WTC11 (cell line): ENCODE data around the gene CTNNA2. TPM values are rescaled to one million over a fixed set of nuclear protein-coding genes. Genes with fewer than 3 reads are reported as not detected.
A peak's percentile ranks its signal among the peaks of the same experiment; 100 is the strongest.

Source experiments
- ATAC-seq: fragments of 200-7000 bp; cut with Tn5 transposase; 2 replicates; pipeline ENCODE4 v1.10.0; 2021; ENCODE audit warnings: mild to moderate bottlenecking, moderate library complexity
- CTCF ChIA-PET: fragments of 300-600 bp; sonication (Branson Sonifier 250); formaldehyde crosslinking; loops from one replicate; lab custom pipeline; 2021; ENCODE audit warnings: antibody characterized with exemption; lab: Charles Lee
- POLR2A ChIA-PET: fragments of 350-600 bp; sonication (Branson Sonifier 250); formaldehyde crosslinking; loops from one replicate; lab custom pipeline; 2021; ENCODE audit warnings: antibody characterized with exemption; lab: Charles Lee
- DNase-seq: peaks from one replicate; pipeline ENCODE4 v3.0.0; 2021; ENCODE audit warnings: low spot score
- H3K27ac Mint-ChIP-seq: 2 replicates; pipeline ENCODE4 v1.8.0; 2021; ENCODE audit warnings: mixed read lengths
- H3K27me3 Mint-ChIP-seq: 2 replicates; pipeline ENCODE4 v1.8.0; 2021; ENCODE audit warnings: low read depth, mild to moderate bottlenecking, moderate library complexity, mixed read lengths
- H3K36me3 Mint-ChIP-seq: 2 replicates; pipeline ENCODE4 v1.8.0; 2021; ENCODE audit warnings: mixed read lengths
- H3K4me1 Mint-ChIP-seq: 2 replicates; pipeline ENCODE4 v1.8.0; 2022; ENCODE audit warnings: mixed read lengths
- H3K4me3 Mint-ChIP-seq: 2 replicates; pipeline ENCODE4 v1.8.0; 2021; ENCODE audit warnings: mild to moderate bottlenecking, moderate library complexity, mixed read lengths
- H3K9me3 Mint-ChIP-seq: 2 replicates; pipeline ENCODE4 v1.8.0; 2021; ENCODE audit warnings: mixed read lengths
- AFF4 ChIP-seq: sonication (generic); formaldehyde crosslinking; IDR thresholded peaks from 2 replicates; pipeline ENCODE4 v1.8.1; 2023; ENCODE audit warnings: mild to moderate bottlenecking, missing genetic modification reagents, borderline replicate concordance
- ATF3 ChIP-seq: sonication (generic); formaldehyde crosslinking; conservative IDR thresholded peaks from 2 replicates; pipeline ENCODE4 v1.8.1; 2022; ENCODE audit warnings: mild to moderate bottlenecking, missing genetic modification reagents
- CREM ChIP-seq: sonication (generic); formaldehyde crosslinking; IDR thresholded peaks from 2 replicates; pipeline ENCODE4 v1.8.1; 2022; ENCODE audit warnings: mild to moderate bottlenecking, missing genetic modification reagents, moderate library complexity
- E2F5 ChIP-seq: sonication (generic); formaldehyde crosslinking; IDR thresholded peaks from 2 replicates; pipeline ENCODE4 v1.8.1; 2022; ENCODE audit warnings: mild to moderate bottlenecking, moderate library complexity, missing genetic modification reagents
- FOXK1 ChIP-seq: sonication (generic); formaldehyde crosslinking; IDR thresholded peaks from 2 replicates; pipeline ENCODE4 v1.8.0; 2022; ENCODE audit warnings: mild to moderate bottlenecking, moderate library complexity, missing genetic modification reagents
- GTF2I ChIP-seq: fragments of 250-450 bp; sonication (Bioruptor Pico); conservative IDR thresholded peaks from 2 replicates; pipeline ENCODE4 v1.4.0; 2021; ENCODE audit warnings: mild to moderate bottlenecking
- MLX ChIP-seq: sonication (generic); formaldehyde crosslinking; IDR thresholded peaks from 2 replicates; pipeline ENCODE4 v1.8.1; 2023; ENCODE audit warnings: mild to moderate bottlenecking, missing genetic modification reagents, moderate library complexity
- NFE2L1 ChIP-seq: sonication (generic); formaldehyde crosslinking; IDR thresholded peaks from 2 replicates; pipeline ENCODE4 v1.8.1; 2023; ENCODE audit warnings: missing genetic modification reagents
- NFYB ChIP-seq: sonication (generic); formaldehyde crosslinking; conservative IDR thresholded peaks from 2 replicates; pipeline ENCODE4 v1.8.0; 2022; ENCODE audit warnings: low read depth, missing genetic modification reagents
- NR2C2 ChIP-seq: sonication (generic); formaldehyde crosslinking; IDR thresholded peaks from 2 replicates; pipeline ENCODE4 v1.8.0; 2022; ENCODE audit warnings: mild to moderate bottlenecking, missing genetic modification reagents
- NR3C1 ChIP-seq: sonication (generic); formaldehyde crosslinking; conservative IDR thresholded peaks from 2 replicates; pipeline ENCODE4 v1.8.1; 2023; ENCODE audit warnings: low read depth, mild to moderate bottlenecking, missing genetic modification reagents
- RELA ChIP-seq: sonication (generic); formaldehyde crosslinking; IDR thresholded peaks from 2 replicates; pipeline ENCODE4 v1.8.1; 2022; ENCODE audit warnings: missing genetic modification reagents, mild to moderate bottlenecking, borderline replicate concordance
- SMAD3 ChIP-seq: sonication (generic); formaldehyde crosslinking; IDR thresholded peaks from 2 replicates; pipeline ENCODE4 v1.8.0; 2022; ENCODE audit warnings: missing genetic modification reagents, mild to moderate bottlenecking, borderline replicate concordance
- SMAD4 ChIP-seq: sonication (generic); formaldehyde crosslinking; IDR thresholded peaks from 2 replicates; pipeline ENCODE4 v1.8.0; 2022; ENCODE audit warnings: mild to moderate bottlenecking, missing genetic modification reagents
- SOX15 ChIP-seq: fragments of 250-450 bp; sonication (Bioruptor Pico); IDR thresholded peaks from 2 replicates; pipeline ENCODE4 v1.9.0; 2021; ENCODE audit warnings: mild to moderate bottlenecking
- TCF7 ChIP-seq: sonication (generic); formaldehyde crosslinking; IDR thresholded peaks from 2 replicates; pipeline ENCODE4 v1.8.0; 2022; ENCODE audit warnings: mild to moderate bottlenecking, low read depth, missing genetic modification reagents, moderate library complexity
- USF1 ChIP-seq: sonication (generic); formaldehyde crosslinking; IDR thresholded peaks from 2 replicates; pipeline ENCODE4 v1.8.0; 2022; ENCODE audit warnings: mild to moderate bottlenecking, missing genetic modification reagents
- ZBTB43 ChIP-seq: sonication (generic); formaldehyde crosslinking; IDR thresholded peaks from 2 replicates; pipeline ENCODE4 v1.8.1; 2023; ENCODE audit warnings: mild to moderate bottlenecking, missing genetic modification reagents
- ZNF317 ChIP-seq: sonication (generic); formaldehyde crosslinking; IDR thresholded peaks from 2 replicates; pipeline ENCODE4 v1.8.1; 2023; ENCODE audit warnings: low read depth, mild to moderate bottlenecking, moderate library complexity, missing genetic modification reagents, borderline replicate concordance
- ZNF416 ChIP-seq: fragments of 250-450 bp; sonication (Bioruptor Pico); IDR thresholded peaks from 2 replicates; pipeline ENCODE4 v1.9.0; 2021; ENCODE audit warnings: mild to moderate bottlenecking, inconsistent platforms
- ZNF512 ChIP-seq: sonication (generic); formaldehyde crosslinking; IDR thresholded peaks from 2 replicates; pipeline ENCODE4 v1.8.1; 2022; ENCODE audit warnings: missing genetic modification reagents, borderline replicate concordance
- total RNA-seq: library from RNA; stranded (reverse); gene quantifications from 3 replicates; pipeline ENCODE4 v1.2.3, GENCODE V29; 2021
- TF ChIP-seq, protein P1 (sequence below): fragments of 200-600 bp; IDR thresholded peaks from 2 replicates; pipeline ENCODE4 v1.8.0; 2022; ENCODE audit warnings: antibody characterized with exemption

The CTNNA2 gene
- total RNA-seq, 1 experiment from 2014 or later: 3.8 TPM

DNA sequence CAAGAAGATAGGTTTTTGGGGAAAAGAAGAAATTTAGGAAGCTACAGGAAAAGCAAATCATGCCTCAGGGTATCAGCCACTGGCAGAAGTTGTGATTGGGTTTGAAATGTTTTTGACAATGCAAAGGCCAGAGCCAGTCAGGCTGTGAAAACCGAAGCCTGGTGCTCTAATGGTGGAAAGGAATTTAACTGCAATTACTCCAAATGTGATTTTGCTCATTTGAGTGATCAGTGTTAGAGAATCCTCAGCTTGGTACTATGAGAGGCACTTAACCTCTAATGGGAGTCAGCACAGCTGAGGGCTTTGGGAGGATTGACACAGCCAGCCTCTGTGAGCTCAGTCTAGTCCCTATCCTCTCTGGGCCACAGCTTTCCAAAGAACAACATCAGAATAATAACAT, 615.2 kb downstream of the CTNNA2 start:
- peak overlapping the region; percentile 13; the same call in 1 of the 2 replicates for H3K27ac Mint-ChIP-seq
- TF ChIP-seq NFE2L1 (CRISPR knock-in tag): no peak
- TF ChIP-seq AFF4: no peak
- no peak for TF ChIP-seq GTF2I
- TF ChIP-seq SMAD4 (CRISPR knock-in tag): no peak
- TF ChIP-seq NR3C1 (CRISPR knock-in tag): no peak
- no peak for TF ChIP-seq ZBTB43 (CRISPR knock-in tag)
- TF ChIP-seq MLX (CRISPR knock-in tag): no peak
- no peak for TF ChIP-seq NR2C2
- TF ChIP-seq NFYB: no peak
- TF ChIP-seq ATF3 (CRISPR knock-in tag): no peak
- no peak for TF ChIP-seq SOX15
- no peak for TF ChIP-seq ZNF512 (CRISPR knock-in tag)
- TF ChIP-seq, all 79 proteins: peak for 0
- Mint-ChIP-seq H3K36me3 (no peaks in the 10 kb centered on the region), H3K4me3 (no peak overlapping the region), H3K9me3 (no peaks in the 10 kb centered on the region), H3K27me3 (no peaks in the 10 kb centered on the region), H3K4me1 (0 out of 2 replicates have a peak, but pooled peaks cover 3% of the 10 kb centered on the region)
- ATAC-seq (no peak), DNase-seq (no peak)
- ChIA-PET CTCF (no interaction called here), POLR2A (no interaction called here)

- POLR2A ChIA-PET: no interaction called here
- Mint-ChIP-seq H3K27ac (no peak overlapping the region), H3K27me3 (no peaks in the 10 kb centered on the region), H3K9me3 (peaks cover 14% of the 10 kb centered on the region), H3K4me1 (peaks cover 28% of the 10 kb centered on the region), H3K36me3 (peaks cover 5% of the 10 kb centered on the region; the same call in 1 of the 2 replicates), H3K4me3 (no peak overlapping the region)
- no peak for ATAC-seq
- CTCF ChIA-PET: no interaction called here
- no peak for DNase-seq
- TF ChIP-seq ATF3 (CRISPR knock-in tag): no peak
- no peak for TF ChIP-seq ZNF317
- TF ChIP-seq TCF7: no peak
- TF ChIP-seq SMAD3: no peak
- TF ChIP-seq USF1 (CRISPR knock-in tag): no peak
- TF ChIP-seq SOX15: no peak
- no peak for TF ChIP-seq CREM (CRISPR knock-in tag)
- no peak for TF ChIP-seq RELA (CRISPR knock-in tag)
- no peak for TF ChIP-seq ZNF416
- TF ChIP-seq SMAD4 (CRISPR knock-in tag): no peak
- TF ChIP-seq, protein P1, sequence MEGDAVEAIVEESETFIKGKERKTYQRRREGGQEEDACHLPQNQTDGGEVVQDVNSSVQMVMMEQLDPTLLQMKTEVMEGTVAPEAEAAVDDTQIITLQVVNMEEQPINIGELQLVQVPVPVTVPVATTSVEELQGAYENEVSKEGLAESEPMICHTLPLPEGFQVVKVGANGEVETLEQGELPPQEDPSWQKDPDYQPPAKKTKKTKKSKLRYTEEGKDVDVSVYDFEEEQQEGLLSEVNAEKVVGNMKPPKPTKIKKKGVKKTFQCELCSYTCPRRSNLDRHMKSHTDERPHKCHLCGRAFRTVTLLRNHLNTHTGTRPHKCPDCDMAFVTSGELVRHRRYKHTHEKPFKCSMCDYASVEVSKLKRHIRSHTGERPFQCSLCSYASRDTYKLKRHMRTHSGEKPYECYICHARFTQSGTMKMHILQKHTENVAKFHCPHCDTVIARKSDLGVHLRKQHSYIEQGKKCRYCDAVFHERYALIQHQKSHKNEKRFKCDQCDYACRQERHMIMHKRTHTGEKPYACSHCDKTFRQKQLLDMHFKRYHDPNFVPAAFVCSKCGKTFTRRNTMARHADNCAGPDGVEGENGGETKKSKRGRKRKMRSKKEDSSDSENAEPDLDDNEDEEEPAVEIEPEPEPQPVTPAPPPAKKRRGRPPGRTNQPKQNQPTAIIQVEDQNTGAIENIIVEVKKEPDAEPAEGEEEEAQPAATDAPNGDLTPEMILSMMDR: no peak
- TF ChIP-seq E2F5 (CRISPR knock-in tag): no peak
- TF ChIP-seq FOXK1 (CRISPR knock-in tag): no peak
- no peak for TF ChIP-seq ZNF512 (CRISPR knock-in tag)
Measured at GRCh38 chr2:80132281-80132680, 619.4 kb downstream of the CTNNA2 start.
